Tibial artery (tissue), 4 donors: ENCODE measurements around the gene EXOSC3.
"Not testable (repeated sequence)": the region's sequence is repeated elsewhere in the genome, so short reads cannot be mapped to it uniquely, and the experiment has no call there.

ENCODE experiments used
- DNase-seq, 2 donors: peaks; one replicate each; pipeline ENCODE4 v3.0.0-alpha.2; 2019
- H3K27ac ChIP-seq, 2 donors: fragments of 200-600 bp; sonication (generic) in 1 of 2; 1 replicate in 1 of 2; 2 replicates in 1 of 2; pipeline ENCODE4 v1.5.1; 2018 to 2019; ENCODE audit warnings: mild to moderate bottlenecking in 1 of 2
- H3K27me3 ChIP-seq, 2 donors: fragments of 200-600 bp; sonication (generic) in 1 of 2; one replicate each; pipeline versions ENCODE4 v1.5.1 to v1.6.0; 2016 to 2019
- H3K36me3 ChIP-seq, 3 donors: fragments of 200-600 bp; sonication (generic) in 2 of 3; one replicate each; pipeline ENCODE4 v1.5.1; 2016 to 2019; ENCODE audit warnings: mild to moderate bottlenecking in 2 of 3
- H3K4me1 ChIP-seq, 4 donors: fragments of 200-600 bp; sonication (generic) in 2 of 4; 1 replicate in 3 of 4; 2 replicates in 1 of 4; pipeline ENCODE4 v1.5.1; 2016 to 2019
- H3K4me3 ChIP-seq, 2 donors: fragments of 200-600 bp; sonication (generic) in 1 of 2; 1 replicate in 1 of 2; 2 replicates in 1 of 2; pipeline ENCODE4 v1.5.1; 2018 to 2019; ENCODE audit warnings: mild to moderate bottlenecking in 2 of 2
- H3K9me3 ChIP-seq, 3 donors: fragments of 200-600 bp; sonication (generic) in 1 of 3; one replicate each; pipeline ENCODE4 v1.5.1; 2016 to 2019
- CTCF ChIP-seq, 2 experiments: fragments of 200-600 bp in 1 of 2; fragments of 450-650 bp in 1 of 2; IDR thresholded peaks; one replicate each; pipeline ENCODE4 v1.5.1; 2017 to 2019; ENCODE audit warnings: antibody characterized with exemption in 2 of 2, mild to moderate bottlenecking in 1 of 2, moderate library complexity in 1 of 2
- intact Hi-C: fragments of 100-400 bp; cut with DNase I; formaldehyde crosslinking; loops from one replicate; pipeline ENCODE4 v1.15.0; 2023; ENCODE audit warnings: low total_unique reads

Gene EXOSC3

GRCh38 chr9:37812773-37813379, 28.0 kb upstream of the EXOSC3 start:
- no peaks in the 10 kb centered on the region for H3K27me3 ChIP-seq
- H3K27ac ChIP-seq, result no peak overlapping the region
- H3K4me3 ChIP-seq, result no peak overlapping the region
- no peak for TF ChIP-seq CTCF (IDR thresholded peaks at IDR 0.05)
- intact Hi-C loops, result no loop called here
- no peaks in the 10 kb centered on the region for H3K36me3 ChIP-seq
- DNase-seq, result no peak
- no peaks in the 10 kb centered on the region for H3K4me1 ChIP-seq
- H3K9me3 ChIP-seq, result no peaks in the 10 kb centered on the region

GRCh38 chr9:37811906-37812476, 27.1 kb upstream of the EXOSC3 start:
- no peaks in the 10 kb centered on the region for H3K4me1 ChIP-seq
- no peak for TF ChIP-seq CTCF (IDR thresholded peaks at IDR 0.05)
- no peaks in the 10 kb centered on the region for H3K27me3 ChIP-seq
- H3K36me3 ChIP-seq, result no peaks in the 10 kb centered on the region
- no peaks in the 10 kb centered on the region for H3K9me3 ChIP-seq
- DNase-seq, result no peak
- H3K27ac ChIP-seq, result no peak overlapping the region
- intact Hi-C loops, result no loop called here
- H3K4me3 ChIP-seq, result no peak overlapping the region

GRCh38 chr9:37809676-37810075, 24.8 kb upstream of the EXOSC3 start:
- DNase-seq, intact Hi-C loops, H3K27ac ChIP-seq, H3K36me3 ChIP-seq, H3K4me3 ChIP-seq, H3K9me3 ChIP-seq, H3K4me1 ChIP-seq, H3K27me3 ChIP-seq: not testable (repeated sequence)

DNA sequence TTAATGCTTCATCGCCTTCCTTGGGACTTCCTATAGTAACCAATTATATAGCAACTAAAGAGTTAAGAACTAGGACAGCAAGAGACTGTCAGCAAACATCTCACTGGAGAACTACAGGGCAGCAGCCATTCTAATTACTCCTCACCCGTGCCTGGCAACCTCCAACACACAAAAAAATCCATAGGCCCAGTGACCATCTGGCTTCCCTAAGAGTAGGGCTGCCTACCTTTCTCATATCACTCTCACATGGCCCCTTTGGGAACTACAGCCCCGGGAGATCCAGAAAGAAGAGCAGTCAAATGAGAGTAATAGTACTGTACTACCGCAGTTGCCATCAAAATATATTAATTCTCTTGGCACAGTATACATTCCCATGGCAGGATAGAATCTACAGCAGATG, 21.4 kb upstream of the EXOSC3 start:
- H3K27me3 ChIP-seq, result no peaks in the 10 kb centered on the region
- no peak for DNase-seq
- H3K4me3 ChIP-seq, result no peak overlapping the region
- TF ChIP-seq CTCF (IDR thresholded peaks at IDR 0.05), result no peak
- peaks cover 0 to 35% (median 23%) of the 10 kb centered on the region in 4 donors for H3K4me1 ChIP-seq
- no peaks in the 10 kb centered on the region for H3K9me3 ChIP-seq
- H3K36me3 ChIP-seq, result no peaks in the 10 kb centered on the region
- H3K27ac ChIP-seq, result no peak overlapping the region
- intact Hi-C loops, result no loop called here

DNA sequence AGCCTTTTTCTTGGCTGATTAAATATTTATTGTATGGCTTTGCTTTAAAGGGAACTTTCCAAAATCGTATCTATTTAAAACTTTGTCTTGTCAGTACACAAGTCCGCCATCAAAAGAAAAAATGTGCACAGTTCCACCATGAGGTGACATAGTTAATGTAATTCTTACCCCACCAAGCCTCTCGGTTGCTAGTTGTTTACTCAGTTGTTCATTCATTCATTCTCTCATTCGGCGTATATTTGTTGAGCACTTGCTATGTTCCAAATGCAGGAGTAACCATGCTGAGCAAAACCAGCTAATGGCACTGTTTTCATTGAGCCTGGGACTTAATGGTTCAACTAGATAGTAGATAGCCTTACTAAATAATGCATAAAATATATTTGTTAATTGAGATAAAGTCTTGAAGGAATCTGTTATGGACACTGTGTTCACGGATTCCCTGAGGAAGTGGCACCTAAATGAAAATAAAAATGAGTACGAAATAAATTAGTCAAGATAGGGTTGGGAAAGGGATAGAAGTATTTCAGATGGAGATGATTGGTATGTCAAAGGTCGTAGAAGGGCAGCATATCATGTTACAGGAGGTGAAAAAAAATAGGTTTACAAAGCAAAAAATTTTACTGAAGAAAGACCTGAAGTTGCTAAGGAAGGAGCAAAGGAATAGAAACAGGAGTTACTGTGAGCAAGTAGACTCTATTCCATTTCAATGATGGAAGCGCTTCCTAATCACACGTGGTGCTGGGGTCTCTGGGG, 17.3 kb upstream of the EXOSC3 start:
- Histone ChIP-seq H3K36me3 (no peaks in the 10 kb centered on the region), H3K9me3 (no peaks in the 10 kb centered on the region), H3K27ac (peak overlapping the region in 1 of 2 donors; percentile 87), H3K27me3 (no peaks in the 10 kb centered on the region), H3K4me1 (peaks cover 0 to 43% (median 28%) of the 10 kb centered on the region in 4 donors), H3K4me3 (peak overlapping the region; percentile 72 to 87)
- intact Hi-C loops, result loop anchor here (5.0 kb wide), 3 partner anchors 50 to 315 kb away; partner anchors contain the start of genes POLR1E, TOMM5 and TRMT10B
- DNase-seq, result no peak
- no peak for TF ChIP-seq CTCF (IDR thresholded peaks at IDR 0.05)

GRCh38 chr9:37801287-37801850, 16.5 kb upstream of the EXOSC3 start:
- peaks cover 0 to 41% (median 28%) of the 10 kb centered on the region in 4 donors for H3K4me1 ChIP-seq
- TF ChIP-seq CTCF (IDR thresholded peaks at IDR 0.05), result no peak
- no peaks in the 10 kb centered on the region for H3K9me3 ChIP-seq
- H3K27me3 ChIP-seq, result no peaks in the 10 kb centered on the region
- peak overlapping the region; percentile 72 to 87 for H3K4me3 ChIP-seq
- peak in 1 of 2 donors; percentile 22 for DNase-seq
- H3K36me3 ChIP-seq, result no peaks in the 10 kb centered on the region
- H3K27ac ChIP-seq, result peak overlapping the region; percentile 87 to 90
- intact Hi-C loops, result loop anchor here (5.0 kb wide), 3 partner anchors 49 to 314 kb away; partner anchors contain the start of genes POLR1E, TOMM5 and TRMT10B
